H1 (cell line): Measurements from ENCODE around the gene TENT4A.

ENCODE experiments used
- ASH2L ChIP-seq: fragments of 200-600, 300-600 bp; sonication (generic); IDR thresholded peaks from one replicate; pipeline ENCODE4 v1.7.1; 2017; ENCODE audit warnings: low read length
- CBX8 ChIP-seq: fragments of 300-800, 300-1000 bp; sonication (generic); IDR thresholded peaks from 2 replicates; pipeline ENCODE4 v1.7.1; 2016; ENCODE audit warnings: low read depth, low read length, borderline replicate concordance
- CTCF ChIP-seq, 3 experiments: IDR thresholded peaks; 1 replicate in 2 of 3; 2 replicates in 1 of 3; pipeline versions ENCODE4 v1.5.1 to v1.6.1; 2011; ENCODE audit warnings: low read length in 3 of 3, mild to moderate bottlenecking in 3 of 3, inconsistent platforms in 2 of 3, low read depth in 1 of 3, moderate library complexity in 1 of 3; ENCODE audit not compliant: insufficient read depth in 1 of 3; ENCODE audit errors: control extremely low read depth in 1 of 3
- TAF1 ChIP-seq: IDR thresholded peaks from 2 replicates; pipeline ENCODE4 v1.6.1; 2011; ENCODE audit warnings: mild to moderate bottlenecking, low read depth, low read length

DNA sequence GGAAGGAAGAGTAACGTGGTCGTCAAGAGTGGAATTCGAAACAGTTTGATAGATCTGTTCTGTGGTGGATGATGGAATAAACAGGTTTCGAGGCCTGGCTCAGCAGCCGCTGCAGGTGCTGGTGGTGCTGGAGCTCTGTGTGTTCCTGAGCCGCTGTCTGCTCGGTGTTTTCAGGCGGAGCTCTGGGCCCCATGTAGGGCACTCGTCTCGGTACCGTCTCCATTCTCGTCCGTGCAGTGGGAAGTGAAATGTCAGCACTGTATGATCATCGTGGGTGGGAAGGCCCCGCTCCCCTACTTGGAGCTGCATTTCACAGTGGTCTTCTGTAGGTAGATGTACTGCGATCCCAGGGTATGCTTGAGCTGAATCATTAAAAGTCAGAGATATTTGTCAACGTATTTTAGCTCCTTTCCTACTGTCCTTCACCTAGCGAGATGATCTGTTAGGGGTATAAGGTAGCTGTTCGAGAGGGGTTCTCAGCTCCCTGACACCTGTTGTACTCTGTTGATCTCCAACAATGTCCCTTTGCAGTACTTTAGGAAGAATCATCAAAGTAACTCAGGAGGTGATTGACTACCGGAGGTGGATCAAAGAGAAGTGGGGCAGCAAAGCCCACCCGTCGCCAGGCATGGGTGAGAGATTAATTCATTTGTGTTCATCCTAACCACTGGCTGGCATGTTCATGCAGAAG is 35.9 kb downstream of the TENT4A start:
- TF ChIP-seq CTCF (IDR thresholded peaks at IDR 0.05; ENCODE audit: control extremely low read depth in 1 of 3, insufficient read depth in 1 of 3, low read depth in 1 of 3, low read length in 3 of 3) (no peak), ASH2L (no peak), TAF1 (no peak), CBX8 (no peak)
